Amniotic epithelial cell (primary cell): Measurements from ENCODE around the gene PPP1CB.
"Not testable (repeated sequence)": the region's sequence is repeated elsewhere in the genome, so short reads cannot be mapped to it uniquely, and the experiment has no call there.

Experiments used
- DNase-seq: peaks from one replicate; pipeline ENCODE4 v3.0.0-alpha.2; 2010; ENCODE audit warnings: low read depth

PPP1CB gene

DNA sequence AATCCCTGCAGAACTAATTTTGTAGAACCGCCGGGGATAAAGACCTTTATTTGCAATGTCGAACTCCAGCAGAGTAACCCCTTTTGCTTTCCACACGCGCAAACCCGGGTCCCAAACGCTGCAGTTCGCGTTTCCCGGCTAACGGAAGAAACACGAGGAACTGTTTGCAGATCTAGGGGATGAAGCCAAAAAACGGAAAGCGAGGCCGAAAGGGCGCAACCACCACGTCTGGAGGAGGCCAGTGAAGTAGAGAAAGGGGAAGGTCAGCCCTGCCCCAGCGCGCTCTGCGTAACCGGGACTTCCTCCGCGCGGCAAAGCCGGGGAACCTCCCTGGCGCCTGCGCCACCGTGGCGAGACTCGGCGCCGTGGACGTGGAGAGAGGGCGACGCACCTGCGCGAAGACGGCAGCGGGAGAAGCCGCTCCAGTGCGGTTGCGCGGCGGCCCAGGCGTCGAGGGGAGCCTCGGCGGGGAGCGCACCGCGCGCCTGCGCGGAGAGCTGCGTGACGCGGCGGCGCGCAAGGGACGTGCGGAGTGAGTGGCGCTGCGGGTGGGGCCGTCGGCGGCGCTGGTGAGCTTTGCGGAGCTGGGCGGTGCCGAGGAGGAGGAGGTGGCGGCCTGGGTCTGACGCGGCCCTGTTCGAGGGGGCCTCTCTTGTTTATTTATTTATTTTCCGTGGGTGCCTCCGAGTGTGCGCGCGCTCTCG lies at the start of gene PPP1CB:
Gene PPP1CB, plus strand, starts transcription at position 579 of the 704 bp plus-strand sequence. CDS start 295 bp downstream, outside the sequence.
- DNase-seq, result peak; percentile 96

DNA sequence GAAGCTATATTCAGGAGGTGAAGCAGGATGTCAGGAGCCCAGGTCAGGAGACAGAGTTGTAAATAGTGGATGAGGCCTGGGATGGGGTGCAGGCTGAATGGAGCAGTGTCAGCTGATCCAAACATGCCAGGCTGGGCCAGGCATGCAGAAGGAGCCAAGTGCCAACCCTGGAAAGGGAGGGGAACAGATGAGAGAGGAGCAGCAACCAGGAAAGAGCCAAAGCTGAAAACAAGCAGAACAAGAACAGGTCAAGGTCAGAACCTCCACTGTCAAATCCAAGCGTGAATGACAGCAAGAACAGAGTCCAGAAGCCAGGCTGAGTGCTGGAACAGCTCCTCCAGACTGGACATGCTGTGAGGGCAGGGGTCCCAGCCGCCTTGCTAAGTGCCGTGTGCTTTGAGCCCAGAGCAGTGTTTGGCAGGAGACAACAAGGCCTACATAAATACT lies 49.2 kb upstream of the PPP1CB start:
- no peak for DNase-seq

DNA sequence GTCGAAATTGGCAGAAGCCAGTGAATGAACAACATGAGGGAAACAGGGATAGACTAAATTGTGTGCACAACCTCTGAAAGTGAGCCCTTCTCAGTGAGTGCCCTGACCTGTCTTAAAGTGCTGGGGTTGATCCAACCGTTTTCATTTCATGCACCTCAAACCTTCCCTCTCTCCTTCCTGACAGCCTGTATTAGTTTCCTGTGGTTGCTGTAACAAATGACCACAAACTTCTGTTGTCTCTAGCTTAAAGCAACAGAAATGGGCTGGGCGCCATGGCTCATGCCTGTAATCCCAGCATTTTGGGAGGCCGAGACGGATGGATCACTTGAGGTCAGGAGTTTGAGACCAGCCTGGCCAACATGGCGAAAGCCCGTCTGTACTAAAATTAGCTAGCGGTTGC lies 48.8 kb upstream of the PPP1CB start:
- DNase-seq, result no peak

DNA sequence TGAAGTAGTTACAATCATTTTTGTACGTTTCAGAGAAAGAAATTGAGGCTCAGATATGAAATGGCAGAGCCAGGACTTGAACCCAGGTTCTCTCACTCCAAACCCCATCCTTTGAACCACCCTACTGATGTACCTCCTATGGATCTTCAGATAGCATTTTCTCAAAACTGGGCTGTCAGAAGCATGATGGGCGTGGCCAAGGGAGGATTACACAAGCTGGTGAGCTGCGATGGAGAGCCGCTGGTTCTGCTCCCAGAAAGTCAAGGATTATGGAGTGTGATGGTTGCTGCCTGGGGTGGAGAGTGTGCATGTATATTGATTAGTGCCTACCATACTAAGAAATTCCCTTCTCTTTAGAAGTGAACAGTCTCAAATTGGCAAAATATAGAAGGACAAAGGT lies 47.0 kb upstream of the PPP1CB start:
- no peak for DNase-seq

DNA sequence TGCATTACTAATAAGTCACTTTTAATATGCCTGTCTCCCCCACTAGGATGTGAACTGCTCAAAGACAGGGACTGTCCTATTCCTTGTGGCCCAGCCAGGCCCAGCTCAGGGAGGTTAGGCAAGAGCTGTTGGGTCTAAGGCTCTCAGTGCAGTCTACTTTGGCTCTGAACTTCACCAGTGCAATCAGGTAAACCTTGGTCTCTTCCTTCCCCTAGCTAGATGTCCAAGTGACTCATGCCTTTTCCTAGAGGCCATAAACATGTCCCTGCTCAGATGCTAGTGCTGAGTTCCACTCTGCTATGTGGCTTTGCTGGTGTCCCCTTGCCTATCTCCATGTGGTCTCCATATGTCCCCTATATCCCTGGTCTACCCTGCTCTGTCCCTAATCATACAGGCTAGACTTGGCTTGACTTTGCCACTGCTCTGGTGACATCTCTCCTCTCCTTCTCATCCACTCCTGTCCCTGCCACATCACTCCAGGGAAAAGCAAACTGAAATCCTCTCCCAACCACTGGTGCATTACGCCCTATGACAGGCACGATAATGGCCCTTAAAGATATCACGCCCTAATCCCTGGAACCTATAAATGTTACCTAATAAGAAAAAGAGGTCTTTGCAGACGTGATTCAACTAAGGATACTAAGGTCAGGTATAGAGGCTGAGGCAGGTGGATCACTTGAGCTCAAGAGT lies 45.7 kb upstream of the PPP1CB start:
- DNase-seq, result no peak

DNA sequence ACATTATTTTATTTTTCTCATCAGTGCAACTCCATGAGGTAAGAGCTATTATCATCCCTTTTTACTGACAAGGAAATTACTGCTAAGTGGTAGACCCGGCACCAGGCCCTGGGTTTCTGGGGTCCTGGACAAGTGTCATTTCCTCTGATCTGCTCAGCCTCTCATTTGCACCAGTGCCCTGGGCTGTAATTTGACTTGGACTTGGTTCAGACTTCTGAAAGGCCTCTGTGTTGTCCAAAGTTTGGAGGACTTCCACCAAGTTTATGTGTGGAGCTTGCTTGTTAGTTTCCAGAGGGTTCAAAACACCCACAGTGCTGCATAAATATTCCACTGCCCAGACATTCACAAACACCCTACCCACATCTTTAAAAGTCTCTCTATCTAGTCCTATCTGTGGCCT lies 44.0 kb upstream of the PPP1CB start:
- no peak for DNase-seq

DNA sequence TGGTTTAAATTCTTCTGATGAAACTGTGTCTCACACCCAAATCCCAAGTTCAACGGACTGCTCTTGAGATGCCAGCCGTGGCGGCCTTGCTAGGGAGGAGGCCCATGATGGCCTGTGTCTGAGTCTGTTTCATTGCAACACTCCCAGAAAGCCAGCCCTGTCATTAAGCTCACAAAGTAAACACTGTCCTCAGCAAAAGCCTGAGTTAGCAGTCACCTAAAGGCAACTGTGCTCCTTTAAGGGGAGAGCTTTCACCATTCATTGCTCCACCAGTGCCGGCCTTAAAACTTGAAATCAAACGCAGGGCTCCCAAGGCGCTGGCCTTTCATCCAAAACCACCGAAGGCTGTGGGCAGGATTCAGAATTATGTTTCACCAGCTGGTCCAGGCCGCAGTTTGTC lies 42.5 kb upstream of the PPP1CB start:
- peak; percentile 71 for DNase-seq

DNA sequence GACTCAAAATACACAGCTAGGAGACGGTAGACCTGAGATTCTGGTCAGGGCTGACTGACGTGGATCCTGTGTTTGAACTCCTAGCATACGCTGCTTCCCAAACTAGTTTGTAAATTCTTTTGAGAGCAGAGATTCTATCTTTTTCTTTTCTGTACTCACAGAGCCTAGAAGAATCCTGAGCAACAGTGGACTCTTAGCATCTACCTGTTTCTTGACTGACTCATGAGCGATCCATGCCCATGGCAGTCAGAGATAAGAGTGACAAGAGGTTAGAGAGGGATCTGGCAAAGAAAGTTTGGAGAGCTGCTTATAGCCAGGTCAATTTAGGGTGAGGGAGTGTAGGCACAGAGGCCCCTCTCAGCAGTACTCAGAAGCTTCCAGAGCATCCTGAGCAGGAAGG lies 41.1 kb upstream of the PPP1CB start:
- DNase-seq, result no peak

DNA sequence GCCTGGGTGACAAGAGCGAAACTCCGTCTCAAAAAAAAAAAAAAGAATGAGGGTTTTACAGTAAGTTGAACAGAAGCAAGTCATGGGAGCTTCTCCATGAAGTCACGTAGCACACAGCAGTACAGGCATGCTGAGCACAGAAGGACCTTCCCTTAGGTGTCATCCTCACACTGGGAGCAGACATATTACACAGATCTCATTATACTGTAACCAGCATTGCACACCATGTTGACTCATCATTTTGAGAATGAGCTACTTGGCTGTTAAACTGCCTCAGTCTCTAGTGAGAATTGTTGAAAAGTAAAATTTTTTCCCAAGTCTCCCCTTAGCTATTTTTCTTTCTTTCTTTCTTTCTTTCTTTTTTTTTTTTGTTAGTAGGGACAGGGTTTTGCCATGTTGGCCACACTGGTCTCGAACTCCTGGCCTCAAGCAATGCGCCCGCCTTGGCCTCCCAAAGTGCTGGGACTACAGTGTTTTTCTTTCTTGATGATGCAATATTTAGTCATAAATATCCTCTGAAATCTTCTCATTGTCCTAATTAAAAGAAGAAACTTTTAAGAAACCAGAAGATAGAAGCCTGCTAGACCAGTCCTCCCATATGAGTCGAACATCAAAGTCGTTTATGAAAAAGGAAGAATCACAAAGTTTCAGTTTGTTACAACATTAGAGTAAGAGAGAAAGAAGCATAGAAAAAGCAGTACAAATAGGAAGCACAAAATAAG lies 37.9 kb upstream of the PPP1CB start:
- DNase-seq, result peak; percentile 75

DNA sequence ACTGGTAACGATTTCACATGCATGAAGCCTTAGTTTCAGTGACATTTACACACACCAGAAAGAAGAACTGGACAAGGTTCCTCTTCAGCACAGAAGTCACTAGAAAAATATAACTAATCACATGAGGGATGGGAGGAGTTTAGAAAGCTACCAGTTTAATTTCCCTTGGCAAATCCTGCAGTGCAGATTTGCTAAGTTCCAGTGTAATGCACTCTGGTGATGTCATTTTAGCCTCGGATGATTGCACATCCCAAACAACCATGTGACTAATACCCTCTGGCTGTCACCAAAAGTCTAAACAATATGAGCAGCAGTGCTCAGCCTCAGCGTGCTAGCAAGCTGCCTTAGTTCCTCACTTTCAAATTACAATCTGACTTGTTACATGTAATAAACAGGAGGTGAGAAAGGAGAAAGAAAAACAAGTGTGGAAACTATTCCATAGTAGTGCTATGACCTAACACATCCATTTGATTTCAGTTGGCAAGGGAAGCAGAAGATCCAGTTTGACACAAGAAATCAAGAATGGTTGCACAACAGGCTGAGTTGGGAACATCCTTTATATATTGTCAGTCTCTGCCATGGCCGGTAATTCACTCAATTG lies 35.3 kb upstream of the PPP1CB start:
- DNase-seq, result peak; percentile 93

DNA sequence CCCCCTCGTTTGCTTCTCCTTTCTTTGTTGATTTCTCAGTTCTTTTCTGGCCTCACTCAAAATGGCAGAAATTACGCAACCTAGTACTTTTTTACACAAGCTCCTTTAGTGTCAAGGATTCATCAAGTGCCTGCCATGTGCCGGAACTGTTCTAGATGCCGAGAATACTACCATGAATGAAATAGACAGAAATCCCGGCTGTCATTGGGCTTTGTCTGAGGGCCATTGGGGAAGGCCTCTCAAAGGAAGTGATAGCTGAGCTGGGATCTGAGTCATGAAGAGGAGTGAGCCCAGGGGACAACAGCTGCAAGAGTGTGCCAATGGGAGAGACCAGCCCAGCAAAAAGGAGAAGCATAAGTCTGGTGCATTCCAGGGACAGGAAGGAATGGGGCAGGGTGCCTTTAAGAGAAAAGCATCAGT lies 34.3 kb upstream of the PPP1CB start:
- DNase-seq, result peak; percentile 91

DNA sequence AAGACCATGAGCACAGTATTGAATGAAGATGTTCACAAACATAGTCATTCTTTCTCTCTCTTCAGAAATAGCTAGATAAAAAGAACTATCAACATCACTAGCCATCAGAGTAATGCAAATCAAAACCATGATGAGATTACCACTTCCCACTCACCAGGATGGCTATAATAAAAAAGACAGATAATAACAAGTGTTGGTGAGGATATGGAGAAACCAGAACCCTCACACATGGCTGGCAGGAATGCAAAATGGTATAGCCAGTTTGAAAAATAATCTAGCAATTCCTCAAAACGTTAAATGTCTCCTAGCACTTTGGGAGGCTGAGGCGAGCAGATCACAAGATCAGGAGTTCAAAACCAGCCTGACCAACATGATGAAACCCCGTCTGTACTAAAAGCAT lies 31.3 kb upstream of the PPP1CB start:
- no peak for DNase-seq

DNA sequence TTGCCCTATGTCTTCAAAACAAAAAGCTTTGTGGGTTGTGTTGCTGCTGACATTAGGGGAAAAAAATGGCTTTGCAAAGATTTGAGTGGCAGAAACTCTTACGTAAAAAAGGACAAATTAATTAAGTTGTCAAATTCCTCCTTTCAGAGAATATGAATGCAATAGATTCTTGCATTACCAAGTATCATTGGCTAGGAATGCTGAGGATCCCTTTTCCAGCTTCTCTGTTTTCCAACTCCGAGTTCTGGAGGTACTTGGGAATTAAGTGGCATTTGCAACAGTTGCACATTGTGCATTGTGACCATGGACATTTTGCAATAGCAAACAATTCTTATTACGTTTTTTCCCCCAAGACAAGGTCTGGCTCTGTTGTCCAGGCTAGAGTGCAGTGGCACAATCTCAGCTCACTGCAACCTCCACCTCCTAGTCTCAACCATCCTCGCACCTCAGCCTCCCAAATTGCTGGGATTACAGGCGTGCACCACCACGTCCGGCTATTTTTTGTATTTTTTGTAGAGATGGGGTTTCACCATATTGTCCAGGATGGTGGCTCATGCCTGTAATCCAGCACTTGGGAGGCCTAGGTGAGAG lies 29.9 kb upstream of the PPP1CB start:
- DNase-seq, result peak; percentile 18

DNA sequence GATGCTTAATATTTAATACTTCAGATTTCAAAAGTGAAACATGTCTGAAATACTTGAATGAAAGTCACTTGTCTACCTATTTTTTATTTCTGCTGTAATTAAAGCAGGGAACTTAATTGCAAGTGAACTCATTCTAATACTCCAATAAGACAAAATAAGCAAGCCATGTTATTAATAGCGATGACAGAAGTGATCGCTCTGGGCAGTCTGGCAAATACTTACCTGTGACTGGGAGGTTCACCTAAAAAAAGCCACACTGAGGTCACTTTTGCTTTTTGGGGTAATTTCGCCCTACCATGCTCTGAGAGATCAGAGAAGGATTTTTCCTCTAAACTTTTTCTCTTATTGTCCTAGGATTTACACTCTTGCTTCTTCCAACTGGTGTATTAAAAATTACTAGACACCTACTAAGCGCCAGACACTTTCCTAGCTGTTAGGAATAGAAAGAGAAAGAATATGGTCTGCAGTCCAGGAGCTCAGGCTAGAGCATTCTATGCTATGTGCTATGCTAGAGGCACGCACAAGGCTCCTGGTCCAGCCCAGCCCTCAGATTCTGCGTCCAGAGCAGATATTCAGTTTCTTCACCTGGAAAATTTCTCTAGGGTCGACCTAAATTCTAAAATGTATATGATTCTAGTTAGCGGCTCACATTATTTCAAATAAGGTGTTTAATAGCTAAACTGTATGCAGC lies 26.5 kb upstream of the PPP1CB start:
- no peak for DNase-seq

DNA sequence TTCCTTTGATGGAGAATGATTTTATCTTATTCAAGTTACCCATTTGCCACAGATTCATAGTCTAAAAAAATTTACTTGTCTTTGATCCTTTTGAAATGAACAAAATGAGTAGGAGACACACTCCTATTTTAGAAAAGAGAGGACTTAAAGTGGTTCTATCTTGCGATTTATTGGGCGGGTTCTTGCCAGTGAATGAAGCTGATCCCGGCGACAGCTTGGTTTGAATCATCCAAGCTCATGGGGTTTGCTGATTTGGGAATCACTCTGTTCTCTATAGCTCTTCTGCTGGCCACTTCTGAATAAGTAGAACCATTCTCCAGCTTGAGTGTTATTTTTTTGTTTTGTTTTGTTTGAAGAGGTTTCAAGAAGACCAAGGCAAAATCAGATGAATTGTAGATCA lies 25.5 kb upstream of the PPP1CB start:
- DNase-seq, result no peak

DNA sequence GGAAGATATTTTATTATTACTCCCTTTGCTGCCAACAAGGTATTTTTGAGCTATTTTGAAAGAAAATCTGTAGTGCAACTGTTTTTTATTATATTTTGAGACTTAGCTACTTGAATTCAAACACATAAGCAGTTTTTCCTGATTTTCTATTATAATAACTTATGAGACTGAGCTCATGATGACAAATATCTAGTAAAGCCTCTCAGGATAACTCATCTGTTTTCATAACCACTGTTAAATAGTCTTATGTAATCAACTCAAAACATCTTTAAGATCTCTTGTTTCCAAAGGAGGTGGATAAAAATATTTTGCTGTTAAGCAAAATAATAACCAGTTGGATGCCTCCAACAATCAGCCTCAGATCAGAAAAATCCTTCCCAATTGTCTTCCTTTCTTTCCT lies 21.9 kb upstream of the PPP1CB start:
- peak; percentile 52 for DNase-seq

DNA sequence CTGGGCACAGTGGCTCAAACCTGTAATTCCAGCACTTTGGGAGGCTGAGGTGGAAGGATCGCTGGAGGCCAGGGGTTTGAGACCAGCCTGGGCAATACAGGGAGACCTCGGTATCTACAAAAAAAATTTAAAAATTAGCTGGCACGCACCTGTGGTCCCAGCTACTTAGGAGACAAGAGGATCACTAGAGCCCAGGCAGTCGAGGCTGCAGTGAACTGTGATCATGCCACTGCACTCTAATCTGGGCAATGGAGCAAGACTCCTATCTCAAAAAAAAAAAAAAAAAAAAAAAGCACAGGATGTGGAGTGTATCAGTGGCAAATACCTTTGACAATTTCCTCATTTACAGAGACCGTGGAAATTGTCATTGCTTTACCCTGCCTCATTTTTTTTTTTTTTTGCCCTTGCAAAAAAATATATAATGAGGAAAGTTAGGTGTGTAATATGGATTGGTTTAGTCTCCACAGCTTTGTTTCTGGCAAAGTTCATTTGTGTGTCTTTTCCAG lies 20.9 kb upstream of the PPP1CB start:
- no peak for DNase-seq

DNA sequence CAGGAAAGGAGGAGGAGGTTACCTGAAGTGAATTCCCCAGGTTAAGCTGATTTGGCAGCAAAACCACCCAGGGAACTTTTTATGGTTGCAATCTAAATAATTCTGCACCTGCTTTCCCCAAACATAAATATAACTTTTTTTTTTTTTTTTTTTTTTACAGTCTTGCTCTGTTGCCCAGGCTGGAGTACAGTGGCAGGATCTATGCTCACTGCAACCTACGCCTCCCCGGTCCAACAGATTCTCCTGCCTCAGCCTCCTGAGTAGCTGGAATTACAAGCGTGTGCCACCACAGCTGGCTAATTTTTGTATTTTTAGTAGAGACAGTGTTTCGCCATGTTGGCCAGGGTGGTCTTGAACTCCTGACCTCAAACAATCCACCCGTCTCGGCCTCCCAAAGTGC lies 16.1 kb upstream of the PPP1CB start:
- no peak for DNase-seq

DNA sequence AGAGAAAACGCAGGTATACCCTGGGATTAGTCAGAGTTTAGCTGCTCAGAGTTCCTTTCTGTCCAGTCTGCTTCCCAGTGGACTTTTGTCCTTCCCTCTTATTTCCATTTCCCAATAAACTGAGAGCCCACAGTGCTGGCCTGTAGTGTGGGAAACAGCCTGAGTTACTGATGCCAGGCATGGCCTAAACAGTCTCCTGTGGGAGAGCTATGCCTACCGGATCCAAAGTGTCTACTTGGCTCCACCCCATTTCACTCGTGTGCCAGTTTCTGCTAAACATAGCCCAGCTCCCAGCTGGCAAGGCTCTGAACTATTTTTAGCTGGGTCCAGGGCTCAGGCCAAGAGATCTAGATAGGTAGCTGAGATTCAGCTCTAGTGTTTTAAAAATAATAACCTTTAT lies 15.6 kb upstream of the PPP1CB start:
- DNase-seq, result no peak

DNA sequence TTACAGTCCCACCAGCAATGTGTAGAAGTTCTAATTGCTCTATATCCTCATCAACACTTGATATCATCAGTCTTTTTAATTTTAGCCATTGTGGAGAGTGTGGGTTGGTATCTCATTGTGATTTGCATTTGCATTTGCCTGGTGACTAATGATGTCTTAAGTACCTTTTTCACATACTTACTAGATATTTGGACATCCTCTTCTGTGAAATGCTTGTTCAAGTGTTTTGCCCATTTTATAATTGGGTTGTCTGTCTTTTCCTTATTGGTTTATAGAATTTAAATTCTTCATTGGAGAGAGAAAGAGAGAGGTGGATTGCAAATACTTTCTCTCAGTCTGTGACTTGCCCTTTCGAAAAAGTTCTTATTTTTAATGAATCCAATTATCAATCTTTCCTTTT lies 14.0 kb upstream of the PPP1CB start:
- DNase-seq, result no peak

DNA sequence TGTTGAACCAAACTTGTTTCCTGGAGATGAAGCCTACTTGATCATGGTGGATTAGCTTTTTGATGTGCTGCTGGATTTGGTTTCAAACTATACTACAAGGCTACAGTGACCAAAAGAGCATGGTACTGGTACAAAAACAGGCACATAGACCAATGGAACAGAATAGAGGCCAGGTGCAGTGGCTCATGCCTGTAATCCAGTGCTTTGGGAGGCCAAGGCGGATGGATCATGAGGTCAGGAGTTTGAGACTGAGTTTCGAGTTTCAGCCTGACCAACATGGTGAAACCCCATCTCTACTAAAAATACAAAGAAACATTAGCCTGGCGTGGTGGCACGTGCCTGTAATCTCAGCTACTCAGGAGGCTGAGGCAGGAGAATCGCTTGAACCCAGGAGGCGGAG lies 9.0 kb upstream of the PPP1CB start:
- DNase-seq, result not testable (repeated sequence)
